HUES64 (cell line): ENCODE results near the gene RPL35A. TPM values are rescaled to one million over a fixed set of nuclear protein-coding genes. Genes with fewer than 3 reads are reported as not detected.
"Not testable (repeated sequence)": the region's sequence is repeated elsewhere in the genome, so short reads cannot be mapped to it uniquely, and the experiment has no call there.

Experiments used
- H3K27ac ChIP-seq: 2 replicates; pipeline ENCODE4 v1.7.0; 2013; ENCODE audit warnings: low read depth, low read length, inconsistent platforms
- H3K27me3 ChIP-seq: 2 replicates; pipeline ENCODE4 v1.6.1; 2013; ENCODE audit warnings: mild to moderate bottlenecking, low read length; ENCODE audit not compliant: insufficient read depth
- H3K36me3 ChIP-seq: 2 replicates; pipeline ENCODE4 v1.6.1; 2013; ENCODE audit warnings: mild to moderate bottlenecking, low read length; ENCODE audit not compliant: insufficient read depth
- H3K4me1 ChIP-seq: 2 replicates; pipeline ENCODE4 v1.6.1; 2013; ENCODE audit warnings: mild to moderate bottlenecking, low read length, moderate library complexity; ENCODE audit not compliant: insufficient read depth
- H3K4me3 ChIP-seq: 2 replicates; pipeline ENCODE4 v1.5.1; 2013; ENCODE audit warnings: mild to moderate bottlenecking, low read length, moderate library complexity
- H3K9ac ChIP-seq: 2 replicates; pipeline ENCODE4 v1.6.1; 2013; ENCODE audit warnings: mild to moderate bottlenecking, low read depth, low read length
- H3K9me3 ChIP-seq: 2 replicates; pipeline ENCODE4 v1.6.1; 2013; ENCODE audit warnings: low read depth, low read length; ENCODE audit not compliant: insufficient read depth
- WGBS: fragments of 150-250, 120-280 bp; methylation state at CpG from one replicate; pipeline ENCODE4 v1.1.7; 2013; ENCODE audit warnings: missing lambda C conversion rate; 5-methylcytosine and 5-hydroxymethylcytosine counted together
- polyA plus RNA-seq, 2 experiments: library from polyadenylated mRNA; stranded (reverse); fragments of 50-300 nt; gene quantifications; one replicate each; pipeline ENCODE4 v1.2.3, GENCODE V29; 2013

Gene RPL35A
- 1,456 TPM for polyA plus RNA-seq (2013, experiment 1 of 2)
- 1,538 TPM for polyA plus RNA-seq (2013, experiment 2 of 2)

DNA sequence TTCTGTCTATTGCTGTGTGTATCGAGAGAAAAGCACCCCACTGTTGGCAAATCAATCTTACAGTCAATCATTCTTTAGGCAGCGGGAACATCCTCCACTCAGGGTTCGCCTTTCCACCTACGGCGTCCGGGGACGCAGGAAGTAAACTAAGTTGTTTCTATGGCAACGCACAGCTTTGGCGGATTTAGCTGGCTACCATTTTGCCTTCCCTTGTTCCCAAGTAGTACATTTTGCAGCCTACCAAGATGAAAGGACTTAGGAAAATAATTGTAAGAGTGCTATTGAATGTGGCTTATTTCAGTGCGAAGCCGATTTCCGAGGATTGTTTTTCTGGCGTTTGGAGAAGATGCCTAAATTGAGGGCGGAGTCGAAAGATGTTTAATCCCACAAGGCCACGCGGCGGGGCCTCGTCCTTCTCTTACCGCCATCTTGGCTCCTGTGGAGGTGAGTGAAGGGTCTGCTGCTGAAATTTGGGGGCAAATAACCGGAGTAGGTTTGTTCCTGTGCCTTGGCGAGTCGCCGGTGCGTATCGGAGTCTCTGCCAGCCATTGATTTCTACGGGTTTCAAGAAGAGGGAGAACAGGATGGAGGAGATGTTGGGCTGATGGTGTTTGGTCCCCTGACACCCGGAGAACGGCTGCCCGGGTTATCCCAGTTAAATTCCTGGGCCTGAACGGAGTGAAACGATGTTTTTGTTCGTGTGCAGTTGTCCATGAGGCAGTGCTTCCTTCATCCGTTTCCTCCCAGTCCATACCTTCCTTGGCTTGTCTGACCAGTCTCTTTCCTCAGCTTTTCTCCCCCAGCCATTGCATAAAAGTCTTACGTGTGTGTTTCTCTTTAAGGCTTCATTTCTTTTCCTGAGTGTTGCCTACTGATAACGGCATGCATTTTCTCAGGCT lies at the start of gene RPL35A:
Gene RPL35A, plus strand, starts transcription at position 413 of the 899 bp plus-strand sequence. CDS start 778 bp downstream, outside the sequence.
- H3K4me1 ChIP-seq = peaks cover 11% of the 10 kb centered on the region; the same call in 1 of the 2 replicates
- peaks cover 44% of the 10 kb centered on the region for H3K36me3 ChIP-seq
- H3K27ac ChIP-seq = peak within 1 kb of the TSS; percentile 90
- no peaks in the 10 kb centered on the region for H3K9me3 ChIP-seq
- under 1% methylated on average over 36 of the region's 36 CpGs for WGBS
- peak within 1 kb of the TSS; percentile 96 for H3K9ac ChIP-seq
- H3K4me3 ChIP-seq = peak within 1 kb of the TSS; percentile 81
- H3K27me3 ChIP-seq = no peaks in the 10 kb centered on the region

DNA sequence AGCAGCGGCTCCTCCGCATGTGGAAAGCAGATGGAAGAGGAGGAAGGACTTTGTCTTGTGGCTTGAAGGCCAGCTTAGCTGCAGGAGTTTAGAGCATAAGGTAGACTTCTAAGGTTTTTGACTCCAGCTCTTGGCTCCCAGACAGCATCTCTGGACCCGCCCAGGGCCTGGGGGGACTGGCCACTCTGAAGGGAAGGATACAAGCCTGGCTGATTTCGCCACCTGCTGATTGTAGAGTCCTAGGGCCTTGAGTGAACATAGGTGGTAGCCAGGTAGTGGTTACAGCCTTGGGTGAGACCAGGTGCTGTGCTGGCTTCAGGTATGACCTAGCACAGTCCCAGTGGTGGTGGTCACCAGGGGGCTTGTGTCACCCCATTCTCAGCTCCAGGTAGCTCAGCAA lies 48.4 kb upstream of the RPL35A start:
- no peak overlapping the region for H3K27ac ChIP-seq
- no peaks in the 10 kb centered on the region for H3K9me3 ChIP-seq
- H3K27me3 ChIP-seq = no peaks in the 10 kb centered on the region
- H3K4me3 ChIP-seq = no peak overlapping the region
- 0 out of 2 replicates have a peak, but pooled peaks cover 8% of the 10 kb centered on the region for H3K4me1 ChIP-seq
- H3K36me3 ChIP-seq = no peaks in the 10 kb centered on the region
- no peak overlapping the region for H3K9ac ChIP-seq
- 96% methylated on average over 4 of the region's 4 CpGs for WGBS

DNA sequence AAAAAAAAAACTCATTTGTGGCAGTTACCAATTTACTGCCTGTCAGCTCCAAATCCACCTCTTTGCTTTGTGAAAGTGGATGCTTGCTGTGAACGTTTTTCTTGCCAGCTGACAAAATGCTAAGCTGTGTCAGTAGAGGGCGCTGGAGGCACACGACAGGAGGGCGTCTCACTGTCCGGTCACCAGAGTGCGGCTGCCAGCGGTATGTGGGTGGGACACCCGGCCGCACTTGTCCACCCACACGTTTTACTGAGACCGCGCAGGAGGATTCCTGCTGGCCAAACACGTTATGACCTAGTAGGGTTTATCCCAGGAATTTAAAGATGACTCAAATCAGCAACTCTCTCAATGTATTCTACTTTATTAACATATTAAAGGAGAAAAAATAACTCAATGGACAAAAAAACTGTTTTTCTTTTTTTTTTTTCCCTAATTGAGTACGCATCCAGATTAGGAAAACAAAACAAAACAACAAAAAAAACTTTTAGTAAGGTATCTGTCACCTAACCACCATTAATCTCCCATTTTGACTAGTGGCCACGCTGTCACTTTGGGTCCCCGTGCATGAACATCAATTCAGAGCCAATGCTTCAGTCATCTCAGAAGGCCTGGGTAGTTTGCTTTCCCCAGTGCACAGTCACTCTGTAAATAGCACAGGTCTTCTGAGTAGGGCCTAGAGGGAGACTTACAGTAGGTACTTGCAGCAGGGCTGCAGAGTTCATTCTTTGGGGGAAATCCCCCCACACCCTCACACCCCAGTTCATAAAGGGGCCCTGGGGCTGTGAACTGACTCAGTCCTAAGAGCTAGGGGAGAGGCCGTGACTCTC lies 43.8 kb upstream of the RPL35A start:
- Histone ChIP-seq H3K4me3 (no peak overlapping the region), H3K27me3 (no peaks in the 10 kb centered on the region), H3K27ac (no peak overlapping the region), H3K9ac (no peak overlapping the region), H3K9me3 (no peaks in the 10 kb centered on the region), H3K4me1 (0 out of 2 replicates have a peak, but pooled peaks cover 4% of the 10 kb centered on the region), H3K36me3 (no peaks in the 10 kb centered on the region)
- 23% methylated on average over 17 of the region's 17 CpGs for WGBS

DNA sequence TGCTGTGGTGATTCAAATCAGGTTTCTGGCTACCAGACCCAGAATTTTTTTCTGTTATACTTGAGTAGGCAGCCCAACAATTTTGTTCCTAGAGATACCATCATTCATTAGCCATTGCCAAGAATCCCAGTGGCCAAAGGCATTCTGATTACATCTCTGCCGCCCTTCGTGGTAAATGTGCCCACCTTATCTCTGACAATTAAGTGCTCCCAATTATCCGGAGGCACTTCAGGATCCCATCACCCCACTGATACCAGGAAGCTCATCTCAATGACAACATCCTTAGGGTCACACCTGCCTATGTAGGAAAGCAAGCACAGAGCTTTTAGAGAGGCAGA lies 43.2 kb upstream of the RPL35A start:
- Histone ChIP-seq H3K4me3 (no peak overlapping the region), H3K27me3 (no peaks in the 10 kb centered on the region), H3K4me1 (0 out of 2 replicates have a peak, but pooled peaks cover 4% of the 10 kb centered on the region), H3K27ac (no peak overlapping the region), H3K36me3 (no peaks in the 10 kb centered on the region), H3K9me3 (no peaks in the 10 kb centered on the region), H3K9ac (no peak overlapping the region)
- WGBS = 84% methylated on average over 3 of the region's 3 CpGs

DNA sequence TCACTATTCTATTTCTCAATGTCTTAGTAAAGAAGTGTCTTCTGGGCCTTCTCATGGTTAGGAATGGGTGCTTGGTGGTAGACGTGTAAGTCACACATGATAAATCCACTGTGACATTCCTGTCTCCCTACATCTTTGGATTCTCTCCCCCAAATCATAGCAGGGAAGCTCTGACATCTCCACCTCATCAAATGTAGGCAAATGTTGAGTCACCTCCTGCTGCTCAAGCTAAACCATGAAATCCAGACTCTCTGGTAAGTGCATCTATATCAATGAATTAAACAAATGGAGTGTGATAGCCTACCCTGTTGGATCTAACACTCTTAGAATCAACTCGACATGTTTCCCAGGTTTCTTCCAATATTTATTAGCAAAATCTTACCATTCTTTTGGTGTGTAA lies 42.8 kb upstream of the RPL35A start:
- H3K27me3 ChIP-seq = no peaks in the 10 kb centered on the region
- no peak overlapping the region for H3K27ac ChIP-seq
- H3K9ac ChIP-seq = no peak overlapping the region
- H3K36me3 ChIP-seq = no peaks in the 10 kb centered on the region
- WGBS = no CpG with 5 or more reads among the region's 2 CpGs
- no peaks in the 10 kb centered on the region for H3K9me3 ChIP-seq
- no peak overlapping the region for H3K4me3 ChIP-seq
- peaks cover 6% of the 10 kb centered on the region; the same call in 1 of the 2 replicates for H3K4me1 ChIP-seq

DNA sequence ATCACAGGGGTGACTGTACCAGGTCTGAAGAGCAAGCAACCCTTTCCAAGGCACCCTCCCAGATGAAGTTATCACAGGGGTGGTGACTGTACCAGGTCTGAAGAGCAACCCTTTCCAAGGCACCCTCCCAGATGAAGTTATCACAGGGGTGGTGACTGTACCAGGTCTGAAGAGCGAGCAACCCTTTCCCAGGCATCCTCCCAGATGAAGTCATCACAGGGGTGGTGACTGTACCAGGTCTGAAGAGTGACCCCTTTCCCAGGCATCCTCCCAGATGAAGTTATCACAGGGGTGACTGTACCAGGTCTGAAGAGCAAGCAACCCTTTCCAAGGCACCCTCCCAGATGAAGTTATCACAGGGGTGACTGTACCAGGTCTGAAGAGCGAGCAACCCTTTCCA lies 41.4 kb upstream of the RPL35A start:
- H3K27ac ChIP-seq = not testable (repeated sequence)
- 92% methylated on average over 2 of the region's 2 CpGs for WGBS

DNA sequence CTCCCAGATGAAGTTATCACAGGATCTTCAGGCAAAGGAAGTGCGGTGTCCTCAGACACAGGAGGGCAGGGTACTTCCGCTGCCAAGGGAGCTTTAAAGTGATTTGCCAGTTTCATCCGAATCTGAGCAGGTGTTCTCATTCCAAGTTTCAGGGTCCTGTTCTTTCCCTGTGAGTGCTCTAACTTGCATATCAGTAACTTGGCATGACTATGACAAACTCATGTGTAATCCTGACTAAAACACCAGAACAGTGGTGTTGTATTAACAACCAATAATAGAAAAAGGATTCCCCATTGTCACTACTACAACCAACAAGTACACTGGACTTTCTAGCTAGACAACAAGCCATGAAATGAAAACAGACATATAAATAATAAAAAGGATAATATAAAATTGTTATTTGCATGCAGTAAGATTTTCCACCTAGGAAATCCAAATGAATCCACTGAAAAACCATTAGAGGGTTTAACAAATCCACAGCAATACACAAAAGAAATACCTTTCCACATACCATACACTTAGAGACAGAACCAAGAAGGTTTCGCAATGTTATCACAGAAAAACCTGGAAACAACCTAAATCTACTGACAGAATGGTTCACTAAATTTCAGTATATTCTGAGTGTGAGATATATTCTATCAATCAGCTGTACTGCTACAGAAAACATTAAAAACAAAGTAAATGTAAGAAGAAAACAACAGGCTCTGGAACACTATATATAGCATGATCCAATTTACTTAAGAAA lies 40.9 kb upstream of the RPL35A start:
- peaks cover 7% of the 10 kb centered on the region; the same call in 1 of the 2 replicates for H3K4me1 ChIP-seq
- WGBS = 94% methylated on average over 4 of the region's 4 CpGs
- H3K27ac ChIP-seq = no peak overlapping the region
- H3K4me3 ChIP-seq = no peak overlapping the region
- H3K27me3 ChIP-seq = no peaks in the 10 kb centered on the region
- H3K36me3 ChIP-seq = no peaks in the 10 kb centered on the region
- H3K9me3 ChIP-seq = no peaks in the 10 kb centered on the region
- H3K9ac ChIP-seq = no peak overlapping the region

More for the DNA sequence above, 41.4 kb upstream of the RPL35A start:
- H3K36me3 ChIP-seq, H3K4me1 ChIP-seq, H3K9ac ChIP-seq, H3K27me3 ChIP-seq, H3K4me3 ChIP-seq, H3K9me3 ChIP-seq: not testable (repeated sequence)

DNA sequence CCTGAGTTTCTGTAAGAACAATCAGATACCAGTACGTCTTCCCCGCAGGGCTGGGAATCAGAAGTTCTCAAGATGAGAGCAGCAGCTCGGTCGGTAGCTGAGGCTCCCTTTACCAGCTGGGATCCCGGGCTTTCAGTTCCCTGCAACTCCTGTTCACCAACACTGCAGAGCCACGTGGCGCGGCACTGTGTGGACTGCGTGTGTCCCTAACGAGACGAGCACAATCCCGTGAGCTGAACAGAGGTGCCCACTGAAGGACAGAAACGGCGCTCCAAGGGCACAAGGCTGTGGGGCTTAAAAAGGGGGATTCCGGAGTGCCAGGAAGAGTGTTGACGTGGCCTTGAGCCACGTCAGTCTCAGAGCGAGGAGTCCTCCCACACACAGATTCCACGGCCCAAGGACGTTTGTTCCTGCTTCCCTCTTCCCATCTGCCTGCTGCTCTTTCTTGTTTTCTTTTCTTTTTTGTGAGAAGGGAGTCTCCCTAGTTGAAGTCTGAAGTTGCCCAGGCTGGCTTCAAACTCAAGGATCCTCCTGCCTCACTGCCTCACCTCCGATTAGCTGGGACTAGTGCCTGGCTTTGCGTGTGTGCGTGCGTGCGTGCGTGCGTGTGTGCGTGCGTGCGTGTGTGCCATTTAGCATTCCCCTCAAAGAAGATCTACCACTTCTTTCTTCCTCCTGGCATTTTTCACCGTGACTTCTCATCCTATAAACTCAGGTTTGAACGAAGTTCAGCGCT lies 37.1 kb upstream of the RPL35A start:
- Histone ChIP-seq H3K36me3 (no peaks in the 10 kb centered on the region), H3K27ac (no peak overlapping the region; the same call in 1 of the 2 replicates), H3K9me3 (no peaks in the 10 kb centered on the region), H3K9ac (no peak overlapping the region), H3K27me3 (no peaks in the 10 kb centered on the region), H3K4me3 (no peak overlapping the region), H3K4me1 (peaks cover 3% of the 10 kb centered on the region; the same call in 1 of the 2 replicates)
- WGBS = 91% methylated on average over 31 of the region's 33 CpGs

DNA sequence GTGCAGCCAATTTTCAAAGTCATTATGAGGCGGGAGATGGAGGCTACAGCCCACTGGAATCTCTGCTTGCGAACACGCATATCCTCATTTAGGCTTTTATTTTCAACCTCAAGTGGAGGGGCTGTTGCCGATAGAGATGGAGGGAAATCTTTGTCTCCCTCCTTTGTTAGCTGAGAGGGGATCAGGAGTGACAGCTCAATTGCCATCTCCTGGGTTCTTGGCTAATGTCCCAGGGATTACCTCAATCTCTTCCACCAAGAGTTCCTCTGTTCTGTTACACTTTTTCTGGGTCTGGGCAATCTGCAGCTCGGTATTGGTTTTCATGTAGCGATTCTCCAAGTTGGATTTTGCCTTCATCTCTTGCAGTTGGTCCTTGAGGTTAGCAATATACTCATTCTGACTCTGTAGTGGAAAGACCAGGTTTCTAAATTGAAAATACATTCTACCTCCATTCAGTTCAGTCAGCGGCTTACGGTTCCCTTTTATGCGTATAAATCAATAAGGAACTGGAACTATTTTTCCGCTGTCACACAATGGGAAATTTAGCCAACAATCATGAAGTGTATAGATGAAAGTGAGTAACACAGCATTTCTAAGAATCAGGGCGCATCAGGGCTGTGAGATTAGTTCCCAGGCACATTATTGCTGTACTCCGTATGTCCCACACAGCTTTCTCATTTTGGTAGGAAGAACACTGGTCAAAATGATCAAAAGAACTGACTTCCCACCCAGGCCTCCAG lies 36.2 kb upstream of the RPL35A start:
- Histone ChIP-seq H3K4me1 (peaks cover 3% of the 10 kb centered on the region; the same call in 1 of the 2 replicates), H3K27me3 (no peaks in the 10 kb centered on the region), H3K9me3 (no peaks in the 10 kb centered on the region), H3K36me3 (no peaks in the 10 kb centered on the region), H3K9ac (no peak overlapping the region), H3K27ac (no peak overlapping the region), H3K4me3 (no peak overlapping the region)
- 96% methylated on average over 12 of the region's 12 CpGs for WGBS
